ENCODE results near the gene CCDC141. TPM values are rescaled to one million over a fixed set of nuclear protein-coding genes. Genes with fewer than 3 reads are reported as not detected.

CCDC141 gene
- polyA plus RNA-seq, 2 of the 4 experiments (the other 2 are of a cell fraction) = not detected

DNA sequence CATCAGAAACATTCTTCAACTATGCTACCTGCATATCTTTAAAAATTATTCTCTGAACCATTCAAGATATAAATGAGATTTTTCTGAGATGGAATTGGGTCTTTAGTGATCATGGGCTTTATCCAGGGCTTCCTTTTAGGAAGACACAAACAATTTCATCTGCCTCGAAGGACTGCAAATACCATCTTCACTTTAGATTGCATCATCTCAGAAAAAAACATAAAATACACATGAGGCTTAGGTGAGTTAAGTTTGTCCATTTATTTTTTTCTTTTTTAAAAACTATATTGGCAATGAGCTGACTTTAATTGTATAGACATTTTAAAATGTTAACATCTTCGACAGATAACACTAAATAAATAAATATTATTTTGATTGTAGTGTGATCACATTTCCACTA, 262.8 kb downstream of the CCDC141 start:
- WGBS (ENCODE audit: missing lambda C conversion rate) = 20% methylated on average over 2 of the region's 2 CpGs
- CTCF ChIA-PET = no interaction called here
- no peak for ATAC-seq
- Histone ChIP-seq H3K9me3 (no peaks in the 10 kb centered on the region), H3K27ac (no peak overlapping the region), H3K4me2 (no peak overlapping the region), H3K4me3 (no peak overlapping the region), H3K4me1 (no peaks in the 10 kb centered on the region)
- no peak for FAIRE-seq
- POLR2A ChIA-PET = no interaction called here
- TF ChIP-seq REST (IDR thresholded peaks at IDR 0.05) (no peak), CHD4 (IDR thresholded peaks at IDR 0.05; ENCODE audit: borderline replicate concordance) (no peak), BHLHE40 (IDR thresholded peaks at IDR 0.05; ENCODE audit: low read depth, low read length) (no peak), GATA3 (IDR thresholded peaks at IDR 0.05; ENCODE audit: borderline replicate concordance) (no peak), EP300 (IDR thresholded peaks at IDR 0.05) (no peak), SREBF2 (IDR thresholded peaks at IDR 0.05) (no peak), CEBPB (IDR thresholded peaks at IDR 0.05) (no peak), SMC3 (IDR thresholded peaks at IDR 0.05) (no peak)
- no peak for DNase-seq (ENCODE audit: low read depth in 1 of 2, low spot score in 1 of 2)

DNA sequence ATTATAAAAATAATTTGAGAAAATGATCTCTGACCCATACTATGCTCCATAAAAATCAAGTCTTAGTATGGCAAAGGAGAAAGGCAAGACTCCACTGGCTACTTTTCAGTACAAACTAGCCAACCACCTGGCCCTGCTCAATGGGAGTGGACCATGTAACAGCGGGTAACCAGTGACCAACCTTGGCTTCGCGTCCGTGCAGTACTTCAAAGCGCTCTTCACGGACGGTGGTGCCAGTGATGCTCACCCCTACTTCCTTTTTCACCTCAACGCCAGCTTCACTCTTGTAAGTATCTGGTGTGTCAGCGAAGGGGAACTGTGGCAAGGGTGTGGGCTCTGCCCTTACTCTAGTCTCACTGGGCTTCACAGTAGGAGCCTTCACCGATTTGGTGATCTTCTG, 266.0 kb downstream of the CCDC141 start:
- Histone ChIP-seq H3K27ac (no peak overlapping the region), H3K9me3 (no peaks in the 10 kb centered on the region), H3K4me1 (no peaks in the 10 kb centered on the region), H3K4me3 (no peak overlapping the region), H3K4me2 (no peak overlapping the region)
- no peak for FAIRE-seq
- no peak for ATAC-seq
- WGBS (ENCODE audit: missing lambda C conversion rate) = 62% methylated on average over 10 of the region's 10 CpGs
- POLR2A ChIA-PET = no interaction called here
- TF ChIP-seq, protein P1, sequence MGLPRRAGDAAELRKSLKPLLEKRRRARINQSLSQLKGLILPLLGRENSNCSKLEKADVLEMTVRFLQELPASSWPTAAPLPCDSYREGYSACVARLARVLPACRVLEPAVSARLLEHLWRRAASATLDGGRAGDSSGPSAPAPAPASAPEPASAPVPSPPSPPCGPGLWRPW (IDR thresholded peaks at IDR 0.05) = no peak
- TF ChIP-seq HEYL (CRISPR knock-in tag; IDR thresholded peaks at IDR 0.05) (no peak), FOXS1 (CRISPR knock-in tag; IDR thresholded peaks at IDR 0.05) (no peak), SREBF2 (IDR thresholded peaks at IDR 0.05) (no peak)
- TF ChIP-seq, protein P2, sequence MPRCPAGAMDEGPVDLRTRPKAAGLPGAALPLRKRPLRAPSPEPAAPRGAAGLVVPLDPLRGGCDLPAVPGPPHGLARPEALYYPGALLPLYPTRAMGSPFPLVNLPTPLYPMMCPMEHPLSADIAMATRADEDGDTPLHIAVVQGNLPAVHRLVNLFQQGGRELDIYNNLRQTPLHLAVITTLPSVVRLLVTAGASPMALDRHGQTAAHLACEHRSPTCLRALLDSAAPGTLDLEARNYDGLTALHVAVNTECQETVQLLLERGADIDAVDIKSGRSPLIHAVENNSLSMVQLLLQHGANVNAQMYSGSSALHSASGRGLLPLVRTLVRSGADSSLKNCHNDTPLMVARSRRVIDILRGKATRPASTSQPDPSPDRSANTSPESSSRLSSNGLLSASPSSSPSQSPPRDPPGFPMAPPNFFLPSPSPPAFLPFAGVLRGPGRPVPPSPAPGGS (IDR thresholded peaks at IDR 0.05) = no peak
- no peak for DNase-seq (ENCODE audit: low read depth in 1 of 2, low spot score in 1 of 2)
- CTCF ChIA-PET = interaction anchor here (1.3 kb wide), 1 partner anchor 22 kb away, joined by 4 read pairs; no protein-coding TSS in a partner anchor

DNA sequence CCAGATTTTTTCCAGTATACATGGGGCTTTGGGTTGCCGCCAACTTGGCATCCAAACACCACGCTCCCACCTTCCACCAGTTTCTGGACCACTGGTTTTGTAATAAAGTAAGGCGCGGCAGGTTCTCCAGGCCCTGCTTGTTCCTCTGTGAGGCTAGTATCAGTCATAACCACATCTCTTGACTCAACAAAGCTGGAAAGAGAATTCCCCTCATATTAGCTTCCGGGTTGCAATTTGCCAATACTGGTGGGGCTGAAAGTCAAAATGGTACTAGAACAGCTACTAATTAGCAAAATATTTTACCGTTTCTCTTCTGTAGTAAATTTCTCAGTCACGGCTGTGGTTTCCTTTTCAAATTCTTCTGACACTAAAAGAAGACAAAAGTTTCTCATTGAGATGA, 267.7 kb downstream of the CCDC141 start:
- POLR2A ChIA-PET = no interaction called here
- 54% methylated on average over 7 of the region's 7 CpGs for WGBS (ENCODE audit: missing lambda C conversion rate)
- DNase-seq (ENCODE audit: low read depth in 1 of 2, low spot score in 1 of 2) = no peak
- Histone ChIP-seq H3K27ac (no peak overlapping the region), H3K4me2 (no peak overlapping the region), H3K9me3 (no peaks in the 10 kb centered on the region), H3K4me3 (no peak overlapping the region), H3K4me1 (no peaks in the 10 kb centered on the region)
- CTCF ChIA-PET = interaction anchor here (0.9 kb wide), 1 partner anchor 21 kb away, joined by 3 read pairs; no protein-coding TSS in a partner anchor
- ATAC-seq = no peak
- no peak for FAIRE-seq
- TF ChIP-seq PBX3 (IDR thresholded peaks at IDR 0.05) (no peak), RAD21 (conservative IDR thresholded peaks at IDR 0.05 in 1 of 2, IDR thresholded peaks at IDR 0.05 in 1 of 2) (no peak), JUNB (IDR thresholded peaks at IDR 0.05) (no peak), REST (IDR thresholded peaks at IDR 0.05) (no peak), NFE2L2 (conservative IDR thresholded peaks at IDR 0.05; ENCODE audit: low read length) (no peak), CHD2 (IDR thresholded peaks at IDR 0.05; ENCODE audit: low read length, partially characterized antibody) (no peak), GATA3 (IDR thresholded peaks at IDR 0.05; ENCODE audit: borderline replicate concordance) (no peak), FOSL2 (IDR thresholded peaks at IDR 0.05) (no peak), FOSL2 (CRISPR knock-in tag; IDR thresholded peaks at IDR 0.05) (no peak), CBX2 (IDR thresholded peaks at IDR 0.05; ENCODE audit: borderline replicate concordance, low read depth) (no peak), POLR2A (IDR thresholded peaks at IDR 0.05; ENCODE audit: low read length) (no peak), KDM5A (IDR thresholded peaks at IDR 0.05) (no peak), NPAS2 (CRISPR knock-in tag; IDR thresholded peaks at IDR 0.05; ENCODE audit: borderline replicate concordance) (no peak)
- TF ChIP-seq, protein P3, sequence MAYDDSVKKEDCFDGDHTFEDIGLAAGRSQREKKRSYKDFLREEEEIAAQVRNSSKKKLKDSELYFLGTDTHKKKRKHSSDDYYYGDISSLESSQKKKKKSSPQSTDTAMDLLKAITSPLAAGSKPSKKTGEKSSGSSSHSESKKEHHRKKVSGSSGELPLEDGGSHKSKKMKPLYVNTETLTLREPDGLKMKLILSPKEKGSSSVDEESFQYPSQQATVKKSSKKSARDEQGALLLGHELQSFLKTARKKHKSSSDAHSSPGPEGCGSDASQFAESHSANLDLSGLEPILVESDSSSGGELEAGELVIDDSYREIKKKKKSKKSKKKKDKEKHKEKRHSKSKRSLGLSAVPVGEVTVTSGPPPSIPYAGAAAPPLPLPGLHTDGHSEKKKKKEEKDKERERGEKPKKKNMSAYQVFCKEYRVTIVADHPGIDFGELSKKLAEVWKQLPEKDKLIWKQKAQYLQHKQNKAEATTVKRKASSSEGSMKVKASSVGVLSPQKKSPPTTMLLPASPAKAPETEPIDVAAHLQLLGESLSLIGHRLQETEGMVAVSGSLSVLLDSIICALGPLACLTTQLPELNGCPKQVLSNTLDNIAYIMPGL (CRISPR knock-in tag; IDR thresholded peaks at IDR 0.05; ENCODE audit: borderline replicate concordance) = no peak

Data from A549 (cell line).